ENCODE results near the gene AKAP7. TPM values are rescaled to one million over a fixed set of nuclear protein-coding genes. Genes with fewer than 3 reads are reported as not detected.

Gene AKAP7
- total and polyA plus RNA-seq, 3 donors from 2014 or later = 16.5 to 32.4 (median 29.3) TPM

DNA sequence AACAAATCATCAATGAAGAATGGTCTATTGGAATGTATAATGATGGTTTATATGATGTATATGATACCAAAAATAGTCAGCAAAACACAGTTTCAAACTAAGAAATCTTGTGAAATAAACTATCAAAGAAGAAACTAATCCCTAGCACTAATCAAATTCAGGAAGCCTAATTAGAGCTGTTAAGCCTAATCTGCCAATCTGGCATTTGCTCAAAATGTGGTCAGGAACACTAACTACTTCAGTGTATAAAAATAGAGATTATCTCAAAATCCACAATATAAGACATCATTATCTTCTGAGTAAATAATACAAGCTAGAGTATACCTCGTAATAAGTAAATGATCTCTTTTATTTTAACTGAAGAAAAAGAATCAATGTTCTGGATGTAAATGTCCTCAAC is 12.8 kb upstream of the AKAP7 start:
- H3K27me3 ChIP-seq = no peaks in the 10 kb centered on the region
- H3K36me3 ChIP-seq (ENCODE audit: low read depth, missing control alignments) = no peaks in the 10 kb centered on the region
- no peak for DNase-seq
- no peak overlapping the region for H3K4me3 ChIP-seq
- no peak overlapping the region for H3K27ac ChIP-seq
- intact Hi-C loops (cut with DNase I; ENCODE audit: low total_unique reads) = no loop called here
- no peak for TF ChIP-seq POLR2A (IDR thresholded peaks at IDR 0.05)
- TF ChIP-seq, protein P1, sequence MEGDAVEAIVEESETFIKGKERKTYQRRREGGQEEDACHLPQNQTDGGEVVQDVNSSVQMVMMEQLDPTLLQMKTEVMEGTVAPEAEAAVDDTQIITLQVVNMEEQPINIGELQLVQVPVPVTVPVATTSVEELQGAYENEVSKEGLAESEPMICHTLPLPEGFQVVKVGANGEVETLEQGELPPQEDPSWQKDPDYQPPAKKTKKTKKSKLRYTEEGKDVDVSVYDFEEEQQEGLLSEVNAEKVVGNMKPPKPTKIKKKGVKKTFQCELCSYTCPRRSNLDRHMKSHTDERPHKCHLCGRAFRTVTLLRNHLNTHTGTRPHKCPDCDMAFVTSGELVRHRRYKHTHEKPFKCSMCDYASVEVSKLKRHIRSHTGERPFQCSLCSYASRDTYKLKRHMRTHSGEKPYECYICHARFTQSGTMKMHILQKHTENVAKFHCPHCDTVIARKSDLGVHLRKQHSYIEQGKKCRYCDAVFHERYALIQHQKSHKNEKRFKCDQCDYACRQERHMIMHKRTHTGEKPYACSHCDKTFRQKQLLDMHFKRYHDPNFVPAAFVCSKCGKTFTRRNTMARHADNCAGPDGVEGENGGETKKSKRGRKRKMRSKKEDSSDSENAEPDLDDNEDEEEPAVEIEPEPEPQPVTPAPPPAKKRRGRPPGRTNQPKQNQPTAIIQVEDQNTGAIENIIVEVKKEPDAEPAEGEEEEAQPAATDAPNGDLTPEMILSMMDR (IDR thresholded peaks at IDR 0.05) = no peak
- H3K9me3 ChIP-seq = no peaks in the 10 kb centered on the region
- H3K4me1 ChIP-seq = no peaks in the 10 kb centered on the region
- WGBS, 2 donors = 48 to 67% methylated on average over 1 of the region's 1 CpG

DNA sequence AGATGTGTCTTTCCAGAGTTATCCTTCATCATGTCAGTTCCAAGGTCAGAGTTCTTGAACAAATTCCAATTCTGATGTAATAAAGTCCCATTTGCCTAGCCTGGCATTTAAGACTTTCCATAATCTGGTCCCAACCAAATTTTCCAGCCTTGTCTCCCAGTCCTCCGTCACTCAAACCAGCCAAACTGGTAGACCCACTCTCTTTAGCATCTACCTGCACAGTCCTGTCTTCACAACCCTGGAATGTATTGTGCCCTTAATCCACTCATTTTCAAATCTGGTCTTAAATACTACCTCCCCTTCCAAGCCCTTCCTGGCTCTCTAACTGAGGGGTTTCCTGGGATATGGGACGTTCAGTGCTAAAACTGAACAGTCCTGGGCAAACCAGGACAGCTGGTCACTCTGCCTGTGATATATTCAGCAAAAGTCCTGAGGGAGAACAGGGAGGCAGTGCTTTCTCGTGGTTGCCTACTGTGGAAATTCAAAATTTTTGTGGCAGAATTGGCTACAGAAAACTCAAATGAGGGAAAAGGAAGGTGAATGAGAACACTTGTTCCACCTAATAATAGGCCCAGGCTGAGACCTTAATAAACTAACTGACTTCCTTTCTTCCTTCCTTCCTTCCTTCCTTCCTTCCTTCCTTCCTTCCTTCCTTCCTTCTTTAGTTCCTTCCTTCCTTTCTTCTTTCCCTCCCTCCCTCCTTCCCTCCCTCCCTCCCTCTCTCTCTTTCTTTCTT is 10.8 kb upstream of the AKAP7 start:
- DNase-seq = no peak
- H3K9me3 ChIP-seq = no peaks in the 10 kb centered on the region
- WGBS, 2 donors = 64 to 80% methylated on average over 3 of the region's 3 CpGs

DNA sequence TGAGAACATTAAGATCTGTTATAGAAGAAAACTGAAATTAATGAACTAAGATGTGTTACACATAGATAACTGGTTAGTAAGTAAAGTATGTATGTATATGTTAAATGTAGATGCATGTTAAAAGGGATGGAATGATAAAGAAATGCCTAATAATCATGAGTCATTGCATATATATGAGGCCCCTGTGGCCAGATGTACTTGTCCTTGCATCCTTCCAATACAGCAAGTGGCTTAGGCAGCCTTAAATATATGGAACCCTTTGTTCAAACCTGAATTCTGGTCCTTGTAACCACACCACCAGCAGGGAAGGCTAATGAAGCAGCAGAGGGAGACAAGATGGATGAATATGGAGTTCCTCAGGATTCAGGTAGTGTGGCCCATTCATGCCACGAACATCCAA is 9.8 kb upstream of the AKAP7 start:
- TF ChIP-seq POLR2A (IDR thresholded peaks at IDR 0.05) = no peak
- TF ChIP-seq, protein P1 (IDR thresholded peaks at IDR 0.05) = no peak
- 92 to 96% methylated on average over 1 of the region's 1 CpG for WGBS, 2 donors

More for the DNA sequence above, 10.8 kb upstream of the AKAP7 start:
- H3K27me3 ChIP-seq = no peaks in the 10 kb centered on the region
- H3K27ac ChIP-seq = no peak overlapping the region
- intact Hi-C loops (cut with DNase I; ENCODE audit: low total_unique reads) = no loop called here
- no peak for TF ChIP-seq POLR2A (IDR thresholded peaks at IDR 0.05)
- TF ChIP-seq, protein P1 (IDR thresholded peaks at IDR 0.05) = no peak
- H3K4me3 ChIP-seq = no peak overlapping the region
- H3K36me3 ChIP-seq (ENCODE audit: low read depth, missing control alignments) = no peaks in the 10 kb centered on the region
- no peaks in the 10 kb centered on the region for H3K4me1 ChIP-seq

DNA sequence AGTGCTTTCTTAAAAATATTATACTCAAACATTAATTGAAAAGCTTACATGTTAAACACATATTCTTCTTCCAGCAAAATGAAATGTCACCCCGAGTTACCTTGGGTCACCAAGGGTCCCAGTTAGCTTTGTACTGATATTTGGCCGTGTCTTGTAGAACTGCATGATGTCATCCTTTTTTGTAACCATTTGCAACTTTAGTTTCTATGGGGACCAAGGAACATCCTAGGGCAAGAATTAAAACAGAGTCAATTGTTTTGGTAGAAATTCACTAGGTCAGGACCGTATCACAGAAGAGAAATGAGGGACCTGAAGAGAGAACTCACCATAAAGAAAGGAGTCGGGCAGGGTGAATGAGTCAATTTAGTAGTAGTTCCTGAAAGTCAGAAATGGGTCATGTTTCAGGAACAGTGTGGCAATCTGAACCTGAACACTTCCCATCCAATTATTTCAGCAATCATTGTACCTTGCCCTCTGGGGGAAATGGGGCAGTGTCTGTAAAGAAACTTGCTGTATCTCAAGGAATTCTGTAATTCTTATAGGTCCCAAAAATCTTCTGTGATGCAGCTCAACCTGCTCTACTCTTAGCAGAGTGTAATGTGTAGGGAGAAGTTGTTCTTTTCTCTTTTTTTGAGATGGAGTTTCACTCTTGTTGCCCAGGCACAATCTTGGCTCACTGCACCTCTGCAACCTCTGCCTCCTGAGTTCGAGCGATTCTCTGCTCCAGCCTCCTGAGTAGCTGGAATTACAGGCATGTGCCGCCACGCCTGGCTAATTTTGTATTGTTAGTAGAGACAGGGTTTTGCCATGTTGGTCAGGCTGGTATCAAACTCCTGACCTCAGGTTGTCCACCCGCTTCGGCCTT is 5.3 kb upstream of the AKAP7 start:
- TF ChIP-seq, protein P1 (IDR thresholded peaks at IDR 0.05) = no peak
- no peak for TF ChIP-seq POLR2A (IDR thresholded peaks at IDR 0.05)
- Histone ChIP-seq H3K9me3 (no peaks in the 10 kb centered on the region), H3K36me3 (ENCODE audit: low read depth, missing control alignments) (no peaks in the 10 kb centered on the region), H3K27me3 (no peaks in the 10 kb centered on the region), H3K4me1 (peaks cover 6% of the 10 kb centered on the region), H3K4me3 (no peak overlapping the region), H3K27ac (no peak overlapping the region)
- intact Hi-C loops (cut with DNase I; ENCODE audit: low total_unique reads) = no loop called here
- 75 to 80% methylated on average over 10 of the region's 10 CpGs for WGBS, 2 donors
- DNase-seq = no peak

More for the DNA sequence above, 9.8 kb upstream of the AKAP7 start:
- Histone ChIP-seq H3K9me3 (no peaks in the 10 kb centered on the region), H3K4me3 (no peak overlapping the region), H3K4me1 (no peaks in the 10 kb centered on the region), H3K27me3 (no peaks in the 10 kb centered on the region), H3K27ac (no peak overlapping the region), H3K36me3 (ENCODE audit: low read depth, missing control alignments) (no peaks in the 10 kb centered on the region)
- intact Hi-C loops (cut with DNase I; ENCODE audit: low total_unique reads) = no loop called here
- DNase-seq = no peak

Measured in testis (tissue), 3 donors.